Mesothelial cell of epicardium (in vitro differentiated cells): Measurements from ENCODE around the gene DNAH17. TPM values are rescaled to one million over a fixed set of nuclear protein-coding genes. Genes with fewer than 3 reads are reported as not detected.

Experiments used
- DNase-seq, 2 experiments: peaks; one replicate each; pipeline ENCODE4 v3.0.0; 2021; ENCODE audit warnings: low spot score in 2 of 2; ENCODE audit not compliant: unreplicated experiment in 2 of 2
- H3K27ac Mint-ChIP-seq: 2 replicates; pipeline ENCODE4 v1.8.0; 2021; ENCODE audit warnings: mixed read lengths
- H3K27me3 Mint-ChIP-seq: 2 replicates; pipeline ENCODE4 v1.8.0; 2021; ENCODE audit warnings: low read depth, mixed read lengths
- H3K36me3 Mint-ChIP-seq: 2 replicates; pipeline ENCODE4 v1.8.0; 2021; ENCODE audit warnings: mixed read lengths
- H3K4me1 Mint-ChIP-seq: 2 replicates; pipeline ENCODE4 v1.8.0; 2021; ENCODE audit warnings: mixed read lengths
- H3K4me3 Mint-ChIP-seq: 2 replicates; pipeline ENCODE4 v1.8.0; 2021; ENCODE audit warnings: mild to moderate bottlenecking, moderate library complexity, mixed read lengths
- H3K9me3 Mint-ChIP-seq: 2 replicates; pipeline ENCODE4 v1.8.0; 2021; ENCODE audit warnings: mixed read lengths
- total RNA-seq: library from RNA; stranded (reverse); gene quantifications from 3 replicates; pipeline ENCODE4 v1.2.1, GENCODE V29; 2021
- TF ChIP-seq, protein P1 (sequence below): fragments of 200-600 bp; sonication (generic); IDR thresholded peaks from one replicate; pipeline ENCODE4 v1.5.0; 2021; ENCODE audit warnings: antibody characterized with exemption; ENCODE audit not compliant: unreplicated experiment

The DNAH17 gene
- total RNA-seq, 1 donor from 2014 or later = 0.87 TPM

GRCh38 chr17:78451753-78452152, 125.4 kb downstream of the DNAH17 start:
- H3K27ac Mint-ChIP-seq = no peak overlapping the region
- H3K9me3 Mint-ChIP-seq = no peaks in the 10 kb centered on the region
- no peaks in the 10 kb centered on the region for H3K27me3 Mint-ChIP-seq
- H3K4me1 Mint-ChIP-seq = no peaks in the 10 kb centered on the region
- no peak for DNase-seq
- no peaks in the 10 kb centered on the region for H3K36me3 Mint-ChIP-seq
- H3K4me3 Mint-ChIP-seq = no peak overlapping the region
- TF ChIP-seq, protein P1, sequence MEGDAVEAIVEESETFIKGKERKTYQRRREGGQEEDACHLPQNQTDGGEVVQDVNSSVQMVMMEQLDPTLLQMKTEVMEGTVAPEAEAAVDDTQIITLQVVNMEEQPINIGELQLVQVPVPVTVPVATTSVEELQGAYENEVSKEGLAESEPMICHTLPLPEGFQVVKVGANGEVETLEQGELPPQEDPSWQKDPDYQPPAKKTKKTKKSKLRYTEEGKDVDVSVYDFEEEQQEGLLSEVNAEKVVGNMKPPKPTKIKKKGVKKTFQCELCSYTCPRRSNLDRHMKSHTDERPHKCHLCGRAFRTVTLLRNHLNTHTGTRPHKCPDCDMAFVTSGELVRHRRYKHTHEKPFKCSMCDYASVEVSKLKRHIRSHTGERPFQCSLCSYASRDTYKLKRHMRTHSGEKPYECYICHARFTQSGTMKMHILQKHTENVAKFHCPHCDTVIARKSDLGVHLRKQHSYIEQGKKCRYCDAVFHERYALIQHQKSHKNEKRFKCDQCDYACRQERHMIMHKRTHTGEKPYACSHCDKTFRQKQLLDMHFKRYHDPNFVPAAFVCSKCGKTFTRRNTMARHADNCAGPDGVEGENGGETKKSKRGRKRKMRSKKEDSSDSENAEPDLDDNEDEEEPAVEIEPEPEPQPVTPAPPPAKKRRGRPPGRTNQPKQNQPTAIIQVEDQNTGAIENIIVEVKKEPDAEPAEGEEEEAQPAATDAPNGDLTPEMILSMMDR = no peak

DNA sequence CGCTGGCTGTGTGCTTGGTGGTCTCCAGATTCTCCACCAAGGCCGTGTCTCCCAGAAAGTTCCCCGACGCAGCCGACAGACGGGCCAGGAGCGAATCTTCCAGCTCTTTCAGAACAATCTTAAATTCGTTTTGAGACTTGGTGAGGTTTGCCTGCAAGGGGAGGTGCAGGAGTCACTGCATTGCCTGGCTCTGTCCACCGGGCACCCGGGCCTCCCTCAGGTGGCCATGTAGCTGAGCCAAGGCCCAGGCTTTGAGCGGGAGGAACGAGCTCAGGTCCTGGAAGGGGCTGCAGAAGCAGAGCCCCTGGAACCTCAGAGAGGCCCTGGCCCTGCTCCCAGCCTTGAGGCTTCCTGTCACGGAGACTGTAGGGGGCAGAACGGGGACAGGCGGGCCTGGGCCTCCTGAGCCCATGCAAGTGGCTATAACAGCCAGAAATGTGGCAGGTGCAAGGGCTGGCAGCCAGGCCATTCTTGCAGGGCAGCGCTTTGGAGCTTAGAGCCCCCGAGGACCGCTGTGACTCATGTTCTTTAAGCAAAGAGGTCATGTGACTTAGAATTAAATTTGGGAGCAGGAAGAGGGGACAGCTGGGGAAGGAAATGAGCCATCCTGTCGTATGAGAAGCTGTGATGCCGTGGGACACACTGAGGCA, 126.4 kb downstream of the DNAH17 start:
- no peak for DNase-seq
- H3K27ac Mint-ChIP-seq = no peak overlapping the region
- no peaks in the 10 kb centered on the region for H3K27me3 Mint-ChIP-seq
- no peaks in the 10 kb centered on the region for H3K9me3 Mint-ChIP-seq
- no peaks in the 10 kb centered on the region for H3K36me3 Mint-ChIP-seq
- TF ChIP-seq, protein P1 = no peak
- H3K4me1 Mint-ChIP-seq = no peaks in the 10 kb centered on the region
- no peak overlapping the region for H3K4me3 Mint-ChIP-seq

DNA sequence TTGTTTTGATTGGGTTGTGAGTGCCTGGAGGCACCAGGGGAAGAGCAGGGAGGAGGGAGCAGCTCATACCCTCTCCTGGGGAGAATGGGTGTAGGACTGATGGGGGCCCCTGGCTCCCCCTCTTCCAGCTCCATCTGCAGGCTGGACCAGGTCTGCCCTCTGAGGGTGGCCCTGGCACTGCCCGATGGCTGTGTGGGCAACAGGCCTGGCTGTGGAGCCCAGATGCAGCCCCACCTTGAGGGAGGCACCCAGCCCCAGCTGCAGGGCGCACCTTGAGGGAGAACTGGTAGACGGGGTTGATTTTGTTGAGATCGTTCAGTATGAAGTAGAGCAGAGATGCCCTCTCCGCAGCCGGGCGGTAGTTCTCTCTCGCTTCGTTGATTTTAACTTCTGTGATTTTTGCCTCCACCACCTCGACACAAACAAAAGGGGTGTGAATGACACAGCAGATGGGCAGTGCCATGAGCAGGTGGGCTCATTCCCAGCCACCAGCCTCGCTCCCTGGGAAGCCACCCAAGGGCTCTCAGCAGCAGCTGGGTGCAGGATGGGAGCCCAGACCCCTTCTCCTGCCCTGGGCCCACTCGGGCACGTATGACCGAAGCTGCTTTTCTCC, 127.1 kb downstream of the DNAH17 start:
- no peak overlapping the region for H3K27ac Mint-ChIP-seq
- TF ChIP-seq, protein P1 = no peak
- H3K27me3 Mint-ChIP-seq = no peaks in the 10 kb centered on the region
- peaks cover 3% of the 10 kb centered on the region for H3K4me1 Mint-ChIP-seq
- no peak for DNase-seq
- no peaks in the 10 kb centered on the region for H3K9me3 Mint-ChIP-seq
- H3K36me3 Mint-ChIP-seq = no peaks in the 10 kb centered on the region
- H3K4me3 Mint-ChIP-seq = no peak overlapping the region

DNA sequence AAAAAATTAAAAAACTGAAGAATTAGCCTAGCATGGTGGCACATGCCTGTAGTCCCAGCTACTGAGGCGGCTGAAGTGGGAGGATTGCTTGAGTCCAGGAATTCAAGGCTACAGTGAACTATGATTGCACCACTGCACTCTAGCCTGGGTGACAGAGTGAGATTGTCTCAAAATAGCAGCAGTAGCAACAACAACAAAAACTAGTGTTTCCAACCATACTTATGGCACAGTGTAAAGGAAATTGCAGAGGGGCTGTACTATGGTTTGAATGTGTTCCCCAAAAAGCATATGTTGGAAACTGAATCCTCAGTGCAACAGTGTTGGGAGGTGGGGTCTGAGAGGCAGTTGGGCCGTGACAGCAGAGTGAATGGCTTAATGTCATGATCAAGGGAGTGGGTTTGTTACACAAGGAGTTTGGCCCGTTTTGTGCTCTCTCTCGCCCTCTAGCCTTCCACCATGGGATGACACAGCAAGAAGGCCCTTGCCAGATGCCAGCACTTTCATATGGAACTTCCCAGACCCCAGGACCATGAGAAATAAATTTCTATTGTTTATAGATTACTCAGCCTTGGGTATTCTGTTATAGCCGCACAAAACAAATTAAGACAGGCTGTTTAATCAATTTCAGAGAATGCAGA, 128.7 kb downstream of the DNAH17 start:
- H3K4me3 Mint-ChIP-seq = no peak overlapping the region
- no peak for DNase-seq
- peaks cover 3% of the 10 kb centered on the region for H3K4me1 Mint-ChIP-seq
- H3K27ac Mint-ChIP-seq = no peak overlapping the region
- H3K9me3 Mint-ChIP-seq = no peaks in the 10 kb centered on the region
- TF ChIP-seq, protein P1 = no peak
- no peaks in the 10 kb centered on the region for H3K27me3 Mint-ChIP-seq
- H3K36me3 Mint-ChIP-seq = no peaks in the 10 kb centered on the region

- H3K36me3 Mint-ChIP-seq = no peaks in the 10 kb centered on the region
- DNase-seq = no peak
- peaks cover 3% of the 10 kb centered on the region for H3K4me1 Mint-ChIP-seq
- H3K9me3 Mint-ChIP-seq = no peaks in the 10 kb centered on the region
- TF ChIP-seq, protein P1 = no peak
- no peak overlapping the region for H3K4me3 Mint-ChIP-seq
- no peak overlapping the region for H3K27ac Mint-ChIP-seq
- no peaks in the 10 kb centered on the region for H3K27me3 Mint-ChIP-seq
Measured at GRCh38 chr17:78446833-78447232, 130.4 kb downstream of the DNAH17 start.
